SK-N-SH (cell line): ENCODE data around the gene ACER2. TPM values are rescaled to one million over a fixed set of nuclear protein-coding genes. Genes with fewer than 3 reads are reported as not detected.

ENCODE experiments used
- CTCF ChIA-PET: fragments of 300-600, 350-600 bp; formaldehyde crosslinking; extraction: SDS; loops from one replicate; lab custom pipeline; 2021; lab: Yijun Ruan, JAX
- POLR2A ChIA-PET: fragments of 350-600 bp; sonication (Branson Sonifier 250); formaldehyde crosslinking; extraction: SDS; loops from one replicate; lab custom pipeline; 2020; ENCODE audit warnings: antibody characterized with exemption, inconsistent platforms; lab: Yijun Ruan, JAX
- DNase-seq: peaks from one replicate; pipeline ENCODE4 v3.0.0; 2012
- H2AFZ ChIP-seq: fragments of 200-600 bp; sonication (generic); 2 replicates; pipeline ENCODE4 v1.8.1; 2016; ENCODE audit warnings: antibody characterized with exemption, mild to moderate bottlenecking, low read depth
- H3F3A ChIP-seq: fragments of 200-600 bp; sonication (generic); replicated peaks from 2 replicates; pipeline ENCODE3; 2016; ENCODE audit warnings: antibody characterized with exemption, mild to moderate bottlenecking; ENCODE audit not compliant: insufficient read depth
- H3K27ac ChIP-seq, 2 experiments: fragments of 200-500 bp in 1 of 2; fragments of 200-600 bp in 1 of 2; sonication (Bioruptor generic) in 1 of 2; sonication (generic), shearing (Covaris generic) in 1 of 2; 2 replicates each; pipeline versions ENCODE4 v1.5.1 to v1.6.1; 2014 to 2016; ENCODE audit warnings: low read depth in 2 of 2, inconsistent platforms in 1 of 2, low read length in 1 of 2, mild to moderate bottlenecking in 1 of 2, mixed read lengths in 1 of 2
- H3K27me3 ChIP-seq: fragments of 200-600 bp; sonication (generic), shearing (Covaris generic); 2 replicates; pipeline ENCODE4 v1.6.1; 2016; ENCODE audit warnings: mixed run types; ENCODE audit not compliant: insufficient read depth
- H3K36me3 ChIP-seq, 2 experiments: fragments of 200-500 bp in 1 of 2; fragments of 200-600 bp in 1 of 2; sonication (Bioruptor generic) in 1 of 2; sonication (generic) in 1 of 2; replicated peaks in 1 of 2; 2 replicates each; pipeline versions ENCODE3 to v1.5.1; 2014 to 2016; ENCODE audit warnings: low read length in 1 of 2, mild to moderate bottlenecking in 1 of 2; ENCODE audit not compliant: insufficient read depth in 2 of 2, control insufficient read depth in 1 of 2
- H3K4me1 ChIP-seq, 2 experiments: fragments of 200-500 bp in 1 of 2; fragments of 200-600 bp in 1 of 2; sonication (Bioruptor generic) in 1 of 2; sonication (generic), shearing (Covaris generic) in 1 of 2; 2 replicates each; pipeline versions ENCODE4 v1.5.1 to v1.6.1; 2014 to 2016; ENCODE audit warnings: low read depth in 1 of 2, low read length in 1 of 2, mixed run types in 1 of 2; ENCODE audit not compliant: insufficient read depth in 2 of 2, control insufficient read depth in 1 of 2
- H3K4me2 ChIP-seq: fragments of 200-600 bp; sonication (generic), shearing (Covaris generic); 2 replicates; pipeline ENCODE4 v1.6.1; 2017; ENCODE audit warnings: mixed run types
- H3K4me3 ChIP-seq, 2 experiments: fragments of 200-500 bp in 1 of 2; fragments of 200-600 bp in 1 of 2; sonication (Bioruptor generic) in 1 of 2; sonication (generic), shearing (Covaris generic) in 1 of 2; 2 replicates each; pipeline versions ENCODE4 v1.5.1 to v1.8.1; 2014 to 2016; ENCODE audit warnings: low read depth in 2 of 2, inconsistent platforms in 1 of 2, low read length in 1 of 2, mild to moderate bottlenecking in 1 of 2, mixed read lengths in 1 of 2, moderate library complexity in 1 of 2
- H3K79me2 ChIP-seq: fragments of 200-600 bp; sonication (generic); 2 replicates; pipeline ENCODE4 v1.8.1; 2017; ENCODE audit warnings: mild to moderate bottlenecking; ENCODE audit not compliant: insufficient read depth
- H3K9ac ChIP-seq: fragments of 200-600 bp; sonication (generic); 2 replicates; pipeline ENCODE4 v1.6.1; 2017; ENCODE audit warnings: mixed run types
- H3K9me2 ChIP-seq: fragments of 200-600 bp; sonication (generic); 2 replicates; pipeline ENCODE4 v1.6.1; 2017; ENCODE audit warnings: mixed run types
- H3K9me3 ChIP-seq: fragments of 200-600 bp; sonication (generic); 2 replicates; pipeline ENCODE4 v1.6.1; 2017; ENCODE audit warnings: mixed run types, mild to moderate bottlenecking, moderate library complexity
- H4K20me1 ChIP-seq: fragments of 200-600 bp; sonication (generic); 2 replicates; pipeline ENCODE4 v1.6.1; 2017; ENCODE audit warnings: mild to moderate bottlenecking, mixed run types; ENCODE audit not compliant: insufficient read depth
- CHD2 ChIP-seq: fragments of 150-350 bp; IDR thresholded peaks from 2 replicates; pipeline ENCODE4 v1.6.1; 2018; ENCODE audit warnings: low read length; ENCODE audit not compliant: partially characterized antibody
- CTCF ChIP-seq: fragments of 200-600 bp; sonication (generic); IDR thresholded peaks from 2 replicates; pipeline ENCODE4 v1.6.1; 2017; ENCODE audit warnings: antibody characterized with exemption, mild to moderate bottlenecking, moderate library complexity
- EP300 ChIP-seq, 2 experiments: IDR thresholded peaks; 2 replicates each; pipeline versions ENCODE4 v1.4.0 to v1.6.1; 2012; ENCODE audit warnings: borderline replicate concordance in 1 of 2, low read depth in 1 of 2, low read length in 1 of 2
- EZH2phosphoT487 ChIP-seq: fragments of 200-600 bp; sonication (generic); IDR thresholded peaks from 2 replicates; pipeline ENCODE4 v1.6.1; 2017; ENCODE audit warnings: low read depth, mixed run types, mild to moderate bottlenecking, antibody characterized with exemption, moderate library complexity, borderline replicate concordance
- FOXJ3 ChIP-seq: sonication (generic); formaldehyde crosslinking; IDR thresholded peaks from 2 replicates; pipeline ENCODE4 v1.5.1; 2020; ENCODE audit warnings: mild to moderate bottlenecking, missing genetic modification reagents
- JUND ChIP-seq: IDR thresholded peaks from 2 replicates; pipeline ENCODE4 v1.4.0; 2012
- MAX ChIP-seq: IDR thresholded peaks from 2 replicates; pipeline ENCODE4 v1.4.0; 2012; ENCODE audit warnings: low read depth
- MXI1 ChIP-seq: IDR thresholded peaks from 2 replicates; pipeline ENCODE4 v1.6.1; 2012; ENCODE audit warnings: mild to moderate bottlenecking, low read depth, low read length, improper control_type of control experiment
- NRF1 ChIP-seq: IDR thresholded peaks from 2 replicates; pipeline ENCODE4 v1.6.1; 2012; ENCODE audit warnings: low read depth, mild to moderate bottlenecking, low read length
- PBX3 ChIP-seq: IDR thresholded peaks from 2 replicates; pipeline ENCODE4; 2012
- RAD21 ChIP-seq: IDR thresholded peaks from 2 replicates; pipeline ENCODE4 v1.6.1; 2012; ENCODE audit warnings: mild to moderate bottlenecking, low read length
- RCOR1 ChIP-seq: fragments of 150-350 bp; IDR thresholded peaks from 2 replicates; pipeline ENCODE4 v1.6.1; 2017; ENCODE audit warnings: antibody characterized with exemption, low read length
- REST ChIP-seq: IDR thresholded peaks from 2 replicates; pipeline ENCODE4 v1.6.1; 2012; ENCODE audit warnings: mild to moderate bottlenecking, low read depth, low read length, moderate library complexity
- SIN3A ChIP-seq: IDR thresholded peaks from 2 replicates; pipeline ENCODE4 v1.6.1; 2012; ENCODE audit warnings: low read depth, mild to moderate bottlenecking, low read length, moderate library complexity, borderline replicate concordance
- TAF1 ChIP-seq: IDR thresholded peaks from 2 replicates; pipeline ENCODE4 v1.6.1; 2012; ENCODE audit warnings: low read depth, mild to moderate bottlenecking, low read length, moderate library complexity, borderline replicate concordance
- TCF12 ChIP-seq: IDR thresholded peaks from 2 replicates; pipeline ENCODE4 v1.4.0; 2012
- TEAD4 ChIP-seq: IDR thresholded peaks from 2 replicates; pipeline ENCODE4 v1.4.0; 2012; ENCODE audit warnings: mild to moderate bottlenecking, borderline replicate concordance; ENCODE audit not compliant: insufficient read depth
- USF1 ChIP-seq: IDR thresholded peaks from 2 replicates; pipeline ENCODE4 v1.4.0; 2012; ENCODE audit warnings: low read depth, borderline replicate concordance
- YY1 ChIP-seq: IDR thresholded peaks from 2 replicates; pipeline ENCODE4 v1.4.0; 2012; ENCODE audit warnings: low read depth, mild to moderate bottlenecking
- ZBTB33 ChIP-seq: IDR thresholded peaks from 2 replicates; pipeline ENCODE4 v1.4.0; 2012; ENCODE audit warnings: low read depth, borderline replicate concordance
- WGBS: methylation state at CpG from one replicate; pipeline ENCODE4 v1.1.6; 2017; ENCODE audit warnings: low lambda C conversion rate; 5-methylcytosine and 5-hydroxymethylcytosine counted together
- polyA plus RNA-seq, 3 experiments: library from polyadenylated mRNA; depleted of rRNA; stranded (reverse); fragments of >200 nt; gene quantifications; 2 replicates each; pipeline ENCODE4 v1.2.3, GENCODE V29; 2012

Gene ACER2
- polyA plus RNA-seq, 1 of the 3 experiments (the other 2 are of a cell fraction), result 1.3 TPM

- TF ChIP-seq REST, result no peak
- TF ChIP-seq NRF1, result no peak
- no peak for TF ChIP-seq CTCF
- no peak for TF ChIP-seq FOXJ3 (CRISPR knock-in tag)
- TF ChIP-seq EP300 (IDR thresholded peaks at IDR 0.05; ENCODE audit: borderline replicate concordance in 1 of 2, low read depth in 1 of 2, low read length in 1 of 2), result no peak
- no peak for TF ChIP-seq MAX
- TF ChIP-seq JUND, result no peak
- no peak for TF ChIP-seq SIN3A
- TF ChIP-seq EZH2phosphoT487, result no peak
- TF ChIP-seq TAF1, result no peak
- TF ChIP-seq USF1, result no peak
- TF ChIP-seq ZBTB33, result no peak
- TF ChIP-seq RCOR1, result no peak
- no peak for TF ChIP-seq MXI1
- TF ChIP-seq PBX3, result no peak
- no peak for TF ChIP-seq RAD21
- no peak for TF ChIP-seq YY1
- no peak for TF ChIP-seq TCF12
- TF ChIP-seq CHD2, result no peak
- no peak for TF ChIP-seq TEAD4
- TF ChIP-seq, all 33 proteins: peak for 0
- H3K9me2 ChIP-seq, result no peaks in the 10 kb centered on the region
- CTCF ChIA-PET, result interaction anchor here (0.9 kb wide), 1 partner anchor 491 kb away, joined by 3 read pairs; no protein-coding TSS in a partner anchor
- no peak overlapping the region for H3K4me2 ChIP-seq
- no peak overlapping the region for H3K27ac ChIP-seq
- H2AFZ ChIP-seq, result no peak overlapping the region
- POLR2A ChIA-PET, result interaction anchor here (1.9 kb wide), 1 partner anchor 23 kb away, joined by 4 read pairs; the partner anchor contains the start of gene ACER2
- H3K27me3 ChIP-seq, result no peaks in the 10 kb centered on the region
- no peak for DNase-seq
- H3K4me3 ChIP-seq, result no peak overlapping the region
- WGBS, result 89% methylated on average over 10 of the region's 14 CpGs
- H3K4me1 ChIP-seq, result no peaks in the 10 kb centered on the region
- H3K36me3 ChIP-seq, result no peaks in the 10 kb centered on the region
- H3K9me3 ChIP-seq, result no peaks in the 10 kb centered on the region
- no peaks in the 10 kb centered on the region for H4K20me1 ChIP-seq
- no peaks in the 10 kb centered on the region for H3K79me2 ChIP-seq
- H3F3A ChIP-seq, result no peaks in the 10 kb centered on the region
- no peak overlapping the region for H3K9ac ChIP-seq
Observed at GRCh38 chr9:19431361-19432171, 22.8 kb downstream of the ACER2 start.
